K562 (cell line): Measurements from ENCODE around the gene RMC1.
"Not testable (repeated sequence)": the region's sequence is repeated elsewhere in the genome, so short reads cannot be mapped to it uniquely, and the experiment has no call there.

Experiments used
- PHF20 ChIP-seq: fragments of 450-650 bp; IDR thresholded peaks from 2 replicates; pipeline ENCODE4 v1.6.1; 2018; ENCODE audit not compliant: partially characterized antibody
- POLR2AphosphoS5 ChIP-seq: IDR thresholded peaks from 2 replicates; pipeline ENCODE4 v1.6.1; 2011; ENCODE audit warnings: mild to moderate bottlenecking, low read depth, low read length, moderate library complexity; ENCODE audit not compliant: control insufficient read depth, insufficient read depth
- TBP ChIP-seq: optimal IDR thresholded peaks from 2 replicates; pipeline ENCODE3; 2011; ENCODE audit warnings: low read depth, low read length, improper control_type of control experiment
- ZNF561 ChIP-seq: fragments of 450-650 bp; formaldehyde crosslinking; conservative IDR thresholded peaks from 2 replicates; pipeline ENCODE4 v1.4.0; 2020; ENCODE audit warnings: mild to moderate bottlenecking, moderate library complexity
- TF ChIP-seq, protein P1 (sequence below): sonication (generic); formaldehyde crosslinking; IDR thresholded peaks from 2 replicates; pipeline ENCODE4 v1.8.1; 2023; ENCODE audit warnings: mild to moderate bottlenecking, missing genetic modification reagents
- TF ChIP-seq, protein P2 (sequence below): fragments of 450-650 bp; conservative IDR thresholded peaks from 2 replicates; pipeline ENCODE4 v1.6.1; 2016; ENCODE audit warnings: missing genetic modification characterization, low read depth, mild to moderate bottlenecking, control low read depth, missing compliant biosample characterization

DNA sequence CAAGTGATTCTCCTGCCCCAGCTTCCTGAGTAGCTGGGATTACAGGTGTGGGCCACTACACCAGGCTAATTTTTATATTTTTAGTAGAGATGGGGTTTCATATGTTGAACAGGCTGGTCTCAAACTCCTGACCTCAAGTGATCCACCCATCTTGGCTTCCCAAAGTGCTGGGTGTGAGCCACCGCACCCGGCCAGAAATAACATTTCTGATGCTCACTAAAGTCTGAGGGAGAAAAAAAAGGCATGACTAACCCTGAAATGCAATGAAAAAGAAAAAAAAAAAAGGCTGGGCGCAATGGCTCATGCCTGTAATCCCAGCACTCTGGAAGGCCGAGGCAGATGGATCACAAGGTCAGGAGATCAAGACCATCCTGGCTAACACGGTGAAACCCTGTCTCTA, 13.7 kb upstream of the RMC1 start:
- TF ChIP-seq ZNF561, TBP, POLR2AphosphoS5, PHF20: not testable (repeated sequence)
- TF ChIP-seq, protein P1, sequence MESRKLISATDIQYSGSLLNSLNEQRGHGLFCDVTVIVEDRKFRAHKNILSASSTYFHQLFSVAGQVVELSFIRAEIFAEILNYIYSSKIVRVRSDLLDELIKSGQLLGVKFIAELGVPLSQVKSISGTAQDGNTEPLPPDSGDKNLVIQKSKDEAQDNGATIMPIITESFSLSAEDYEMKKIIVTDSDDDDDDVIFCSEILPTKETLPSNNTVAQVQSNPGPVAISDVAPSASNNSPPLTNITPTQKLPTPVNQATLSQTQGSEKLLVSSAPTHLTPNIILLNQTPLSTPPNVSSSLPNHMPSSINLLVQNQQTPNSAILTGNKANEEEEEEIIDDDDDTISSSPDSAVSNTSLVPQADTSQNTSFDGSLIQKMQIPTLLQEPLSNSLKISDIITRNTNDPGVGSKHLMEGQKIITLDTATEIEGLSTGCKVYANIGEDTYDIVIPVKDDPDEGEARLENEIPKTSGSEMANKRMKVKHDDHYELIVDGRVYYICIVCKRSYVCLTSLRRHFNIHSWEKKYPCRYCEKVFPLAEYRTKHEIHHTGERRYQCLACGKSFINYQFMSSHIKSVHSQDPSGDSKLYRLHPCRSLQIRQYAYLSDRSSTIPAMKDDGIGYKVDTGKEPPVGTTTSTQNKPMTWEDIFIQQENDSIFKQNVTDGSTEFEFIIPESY (CRISPR knock-in tag), result not testable (repeated sequence)
- TF ChIP-seq, protein P2, sequence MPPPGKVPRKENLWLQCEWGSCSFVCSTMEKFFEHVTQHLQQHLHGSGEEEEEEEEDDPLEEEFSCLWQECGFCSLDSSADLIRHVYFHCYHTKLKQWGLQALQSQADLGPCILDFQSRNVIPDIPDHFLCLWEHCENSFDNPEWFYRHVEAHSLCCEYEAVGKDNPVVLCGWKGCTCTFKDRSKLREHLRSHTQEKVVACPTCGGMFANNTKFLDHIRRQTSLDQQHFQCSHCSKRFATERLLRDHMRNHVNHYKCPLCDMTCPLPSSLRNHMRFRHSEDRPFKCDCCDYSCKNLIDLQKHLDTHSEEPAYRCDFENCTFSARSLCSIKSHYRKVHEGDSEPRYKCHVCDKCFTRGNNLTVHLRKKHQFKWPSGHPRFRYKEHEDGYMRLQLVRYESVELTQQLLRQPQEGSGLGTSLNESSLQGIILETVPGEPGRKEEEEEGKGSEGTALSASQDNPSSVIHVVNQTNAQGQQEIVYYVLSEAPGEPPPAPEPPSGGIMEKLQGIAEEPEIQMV, result not testable (repeated sequence)
